H1 (cell line): ENCODE measurements around the gene SLC35F1. TPM values are rescaled to one million over a fixed set of nuclear protein-coding genes. Genes with fewer than 3 reads are reported as not detected.

Experiments
- CTCF ChIA-PET: fragments of 300-600 bp; sonication (Branson Sonifier 250); formaldehyde crosslinking; loops from one replicate; lab custom pipeline; 2021; ENCODE audit not compliant: partially characterized antibody; lab: Charles Lee
- POLR2A ChIA-PET: fragments of 300-600 bp; sonication (Branson Sonifier 250); formaldehyde crosslinking; loops from one replicate; lab custom pipeline; 2021; ENCODE audit warnings: inconsistent platforms; ENCODE audit not compliant: partially characterized antibody; lab: Charles Lee
- DNase-seq, 2 experiments: peaks; one replicate each; pipeline versions ENCODE4 v3.0.0 to v3.0.0-alpha.2; 2010 to 2022; ENCODE audit warnings: low spot score in 2 of 2, low read depth in 1 of 2, mixed read lengths in 1 of 2
- FAIRE-seq: peaks from 2 replicates; lab custom pipeline; 2011; peaks lifted over from hg19 to GRCh38; lab: Jason Lieb, UNC
- H2AFZ ChIP-seq: 2 replicates; pipeline ENCODE4 v1.8.1; 2012; ENCODE audit warnings: low read length, inconsistent platforms
- H2AK5ac ChIP-seq: 2 replicates; pipeline ENCODE4 v1.6.1; 2013; ENCODE audit warnings: low read depth, low read length
- H2BK120ac ChIP-seq: replicated peaks from 2 replicates; pipeline ENCODE3; 2013; ENCODE audit warnings: low read depth, low read length, inconsistent platforms
- H2BK12ac ChIP-seq: 2 replicates; pipeline ENCODE4 v1.6.1; 2013; ENCODE audit warnings: low read depth, low read length
- H2BK15ac ChIP-seq: 2 replicates; pipeline ENCODE4 v1.6.1; 2013; ENCODE audit warnings: low read length
- H2BK20ac ChIP-seq: 2 replicates; pipeline ENCODE4 v1.6.1; 2013; ENCODE audit warnings: low read length
- H2BK5ac ChIP-seq: 2 replicates; pipeline ENCODE4 v1.6.1; 2013; ENCODE audit warnings: low read depth, low read length
- H3K14ac ChIP-seq: 2 replicates; pipeline ENCODE4 v1.6.1; 2013; ENCODE audit warnings: inconsistent platforms; ENCODE audit not compliant: insufficient read length
- H3K18ac ChIP-seq: 2 replicates; pipeline ENCODE4 v1.6.1; 2013; ENCODE audit warnings: low read length; ENCODE audit errors: extremely low read depth
- H3K23ac ChIP-seq: 2 replicates; pipeline ENCODE4 v1.6.1; 2013; ENCODE audit warnings: inconsistent platforms; ENCODE audit not compliant: insufficient read length
- H3K23me2 ChIP-seq: 2 replicates; pipeline ENCODE4 v1.6.1; 2013; ENCODE audit warnings: low read depth, low read length
- H3K27ac ChIP-seq: 2 replicates; pipeline ENCODE4 v1.6.1; 2011; ENCODE audit warnings: low read depth, low read length, inconsistent platforms
- H3K27me3 ChIP-seq, 4 experiments: replicated peaks in 1 of 4; 1 replicate in 1 of 4; 2 replicates in 3 of 4; pipeline versions ENCODE4 v1.6.1 to v1.8.1; 2011 to 2013; ENCODE audit warnings: low read length in 3 of 4, mild to moderate bottlenecking in 3 of 4, inconsistent platforms in 2 of 4, mixed read lengths in 2 of 4, moderate library complexity in 1 of 4; ENCODE audit not compliant: control insufficient read depth in 3 of 4, insufficient read depth in 3 of 4; ENCODE audit errors: extremely low read depth in 1 of 4
- H3K36me3 ChIP-seq, 4 experiments: 2 replicates each; pipeline versions ENCODE4 v1.6.1 to v1.8.1; 2011 to 2013; ENCODE audit warnings: mild to moderate bottlenecking in 4 of 4, low read length in 3 of 4, moderate library complexity in 2 of 4, control low read depth in 1 of 4, inconsistent platforms in 1 of 4; ENCODE audit not compliant: insufficient read depth in 4 of 4, control insufficient read depth in 2 of 4
- H3K4ac ChIP-seq: replicated peaks from 2 replicates; pipeline ENCODE3; 2013; ENCODE audit warnings: low read length, low read depth, mixed read lengths, inconsistent platforms; ENCODE audit not compliant: insufficient read length
- H3K4me1 ChIP-seq, 4 experiments: replicated peaks in 1 of 4; 1 replicate in 1 of 4; 2 replicates in 3 of 4; pipeline versions ENCODE4 v1.6.1 to v1.8.1; 2011 to 2013; ENCODE audit warnings: low read length in 3 of 4, inconsistent platforms in 2 of 4, mixed read lengths in 1 of 4; ENCODE audit not compliant: insufficient read depth in 4 of 4, control insufficient read depth in 3 of 4
- H3K4me2 ChIP-seq, 2 experiments: 2 replicates each; pipeline versions ENCODE4 v1.6.1 to v1.8.1; 2011 to 2013; ENCODE audit warnings: low read depth in 2 of 2, low read length in 2 of 2, control low read depth in 1 of 2, inconsistent platforms in 1 of 2, mild to moderate bottlenecking in 1 of 2; ENCODE audit not compliant: insufficient read depth in 1 of 2
- H3K4me3 ChIP-seq, 4 experiments: fragments of 200-600, 300-600 bp in 1 of 4; sonication (generic), shearing (Covaris generic), sonication (Bioruptor Twin) in 1 of 4; 2 replicates each; pipeline versions ENCODE4 v1.5.1 to v1.8.1; 2011 to 2016; ENCODE audit warnings: low read length in 4 of 4, low read depth in 3 of 4, control low read depth in 2 of 4, inconsistent platforms in 2 of 4, mild to moderate bottlenecking in 2 of 4, mixed read lengths in 1 of 4, moderate library complexity in 1 of 4; ENCODE audit not compliant: insufficient read depth in 2 of 4; ENCODE audit errors: extremely low read depth in 1 of 4
- H3K56ac ChIP-seq: replicated peaks from 2 replicates; pipeline ENCODE3; 2013; ENCODE audit warnings: low read depth, mild to moderate bottlenecking, mixed read lengths, low read length, inconsistent platforms; ENCODE audit not compliant: insufficient read length
- H3K79me1 ChIP-seq: 2 replicates; pipeline ENCODE4 v1.6.1; 2013; ENCODE audit warnings: low read depth, low read length, control low read depth
- H3K79me2 ChIP-seq, 2 experiments: 2 replicates each; pipeline versions ENCODE4 v1.6.1 to v1.8.1; 2012 to 2013; ENCODE audit warnings: low read length in 2 of 2, mild to moderate bottlenecking in 2 of 2, inconsistent platforms in 1 of 2; ENCODE audit not compliant: insufficient read depth in 2 of 2, control insufficient read depth in 1 of 2
- H3K9ac ChIP-seq, 4 experiments: replicated peaks in 1 of 4; 1 replicate in 1 of 4; 2 replicates in 3 of 4; pipeline versions ENCODE4 v1.6.1 to v1.8.1; 2011 to 2013; ENCODE audit warnings: low read depth in 3 of 4, low read length in 3 of 4, control low read depth in 2 of 4, mild to moderate bottlenecking in 2 of 4, moderate library complexity in 2 of 4, inconsistent platforms in 1 of 4; ENCODE audit errors: extremely low read depth in 1 of 4
- H3K9me3 ChIP-seq, 2 experiments: 2 replicates each; pipeline versions ENCODE4 v1.6.1 to v1.8.1; 2012 to 2013; ENCODE audit warnings: mild to moderate bottlenecking in 2 of 2, moderate library complexity in 2 of 2, control low read depth in 1 of 2, inconsistent platforms in 1 of 2, low read depth in 1 of 2, low read length in 1 of 2, mixed read lengths in 1 of 2; ENCODE audit not compliant: insufficient read depth in 2 of 2
- H4K20me1 ChIP-seq, 2 experiments: replicated peaks in 1 of 2; 2 replicates each; pipeline versions ENCODE3 to v1.8.1; 2011 to 2013; ENCODE audit warnings: inconsistent platforms in 2 of 2, low read length in 2 of 2, mild to moderate bottlenecking in 1 of 2; ENCODE audit not compliant: insufficient read depth in 2 of 2, control insufficient read depth in 1 of 2
- H4K5ac ChIP-seq: 2 replicates; pipeline ENCODE4 v1.6.1; 2013; ENCODE audit warnings: low read length, low read depth, mixed read lengths, inconsistent platforms; ENCODE audit not compliant: insufficient read length
- H4K8ac ChIP-seq: 2 replicates; pipeline ENCODE4 v1.8.0; 2013; ENCODE audit warnings: mild to moderate bottlenecking, moderate library complexity, low read length, inconsistent platforms; ENCODE audit not compliant: insufficient read depth; ENCODE audit errors: extremely low read depth
- H4K91ac ChIP-seq: replicated peaks from 2 replicates; pipeline ENCODE3; 2013; ENCODE audit warnings: low read length, mixed read lengths, inconsistent platforms; ENCODE audit not compliant: insufficient read length
- ATF2 ChIP-seq: IDR thresholded peaks from 2 replicates; pipeline ENCODE4 v1.6.1; 2012; ENCODE audit warnings: low read length, inconsistent platforms
- CEBPB ChIP-seq: IDR thresholded peaks from 2 replicates; pipeline ENCODE4 v1.6.1; 2012; ENCODE audit warnings: low read depth, low read length
- CREB1 ChIP-seq: IDR thresholded peaks from 2 replicates; pipeline ENCODE4 v1.6.1; 2012; ENCODE audit warnings: inconsistent platforms
- CTBP2 ChIP-seq: IDR thresholded peaks from 2 replicates; pipeline ENCODE4 v1.7.0; 2011; ENCODE audit warnings: borderline replicate concordance, mild to moderate bottlenecking, moderate library complexity, mixed read lengths, low read length; ENCODE audit not compliant: insufficient read depth, insufficient read length
- JUN ChIP-seq: IDR thresholded peaks from 2 replicates; pipeline ENCODE4 v1.6.1; 2011; ENCODE audit warnings: low read depth, mild to moderate bottlenecking, improper control_type of control experiment, low read length
- KDM4A ChIP-seq: IDR thresholded peaks from one replicate; pipeline ENCODE4 v1.7.1; 2012; ENCODE audit warnings: low read depth, mild to moderate bottlenecking, moderate library complexity, low read length, inconsistent platforms; ENCODE audit not compliant: severe bottlenecking
- KDM5A ChIP-seq: fragments of 200-600 bp; IDR thresholded peaks from 2 replicates; pipeline ENCODE4 v1.7.1; 2012; ENCODE audit warnings: mild to moderate bottlenecking, low read length, inconsistent platforms, mixed read lengths
- RNF2 ChIP-seq: fragments of 200-900, 300-1000 bp; sonication (generic); IDR thresholded peaks from 2 replicates; pipeline ENCODE4 v1.7.1; 2016; ENCODE audit warnings: borderline replicate concordance, low read depth, mild to moderate bottlenecking, antibody characterized with exemption, low read length; ENCODE audit not compliant: poor library complexity, severe bottlenecking; ENCODE audit errors: missing control alignments
- SP4 ChIP-seq: IDR thresholded peaks from 2 replicates; pipeline ENCODE4 v1.6.1; 2012; ENCODE audit warnings: low read length, inconsistent platforms
- SUZ12 ChIP-seq: fragments of 200-600 bp; sonication (generic); IDR thresholded peaks from 2 replicates; pipeline ENCODE4 v1.6.1; 2012; ENCODE audit warnings: mild to moderate bottlenecking, inconsistent platforms, low read length, moderate library complexity, mixed read lengths
- YY1 ChIP-seq: IDR thresholded peaks from 2 replicates; pipeline ENCODE4 v1.6.1; 2011; ENCODE audit warnings: low read depth, mild to moderate bottlenecking, low read length
- whole genome bisulfite sequencing, 2 experiments: shearing (Covaris generic) in 1 of 2; methylation state at CpG; one replicate each; pipeline versions ENCODE4 v1.1.6 to v1.1.7; 2013 to 2015; ENCODE audit warnings: low lambda C conversion rate in 2 of 2, mixed read lengths in 2 of 2, inconsistent platforms in 1 of 2, low coverage in 1 of 2, missing lambda C conversion rate in 1 of 2; ENCODE audit not compliant: insufficient replicate concordance in 2 of 2, insufficient coverage in 1 of 2, insufficient read length in 1 of 2; ENCODE audit errors: extremely low coverage in 1 of 2, missing lambda C conversion rate in 1 of 2; 5-methylcytosine and 5-hydroxymethylcytosine counted together
- polyA plus RNA-seq, 7 experiments: library from polyadenylated mRNA; depleted of rRNA in 3 of 7; stranded (reverse) in 5 of 7; unstranded in 2 of 7; fragments of >200 nt in 5 of 7; fragments of 200-250 nt in 2 of 7; gene quantifications; 1 replicate in 5 of 7; 2 replicates in 1 of 7; 4 replicates in 1 of 7; pipeline versions ENCODE4 v1.2.1 to v1.2.3, GENCODE V29; 2011 to 2013; ENCODE audit warnings: missing spikeins in 2 of 7, mixed read lengths in 2 of 7
- total RNA-seq: library from RNA; stranded (reverse); fragmentation: NEBNext Ultra II Directional; extraction: Animal tissue kit (Norgen Biotek cat#: 25700); gene quantifications from 2 replicates; pipeline ENCODE4 v1.2.1, GENCODE V29; 2021

The SLC35F1 gene
- total and polyA plus RNA-seq, 2 of the 8 experiments (the other 6 are each of a cell fraction or from before 2014, with no cell fraction given): 7.0 to 10.0 TPM

- Histone ChIP-seq H3K56ac (no peak overlapping the region), H3K23me2 (peaks cover 2% of the 10 kb centered on the region; the same call in 1 of the 2 replicates), H3K4ac (no peak overlapping the region), H3K79me2 (no peaks in the 10 kb centered on the region), H4K91ac (no peak overlapping the region), H2BK15ac (no peak overlapping the region), H3K9ac (peak overlapping the region in 1 of 4 experiments; percentile 51; a peak in 2 of 7 replicates), H2BK20ac (no peak overlapping the region), H2AK5ac (no peak overlapping the region), H2BK120ac (no peak overlapping the region), H3K9me3 (no peaks in the 10 kb centered on the region), H3K36me3 (no peaks in the 10 kb centered on the region), H2BK12ac (peak overlapping the region; percentile 97; the same call in 1 of the 2 replicates), H4K20me1 (no peaks in the 10 kb centered on the region), H2AFZ (no peak overlapping the region; the same call in 1 of the 2 replicates), H3K79me1 (no peaks in the 10 kb centered on the region), H3K27ac (no peak overlapping the region), H2BK5ac (no peak overlapping the region), H3K27me3 (no peaks in the 10 kb centered on the region), H3K4me2 (peak overlapping the region in 1 of 2 experiments; percentile 50; a peak in 2 of 4 replicates), H3K14ac (no peak overlapping the region), H3K4me1 (peaks cover 0 to 9% (median 4%) of the 10 kb centered on the region in 4 experiments; a peak in 5 of 7 replicates), H3K23ac (no peak overlapping the region), H4K8ac (no peak overlapping the region), H3K18ac (no peak overlapping the region), H3K4me3 (no peak overlapping the region), H4K5ac (no peak overlapping the region)
- FAIRE-seq (peak; percentile 76), DNase-seq (peak in 1 of 2 experiments; percentile 19)
- CTCF ChIA-PET: interaction anchor here (1.0 to 1.2 kb wide), 3 partner anchors 15 to 256 kb away, joined by 3 to 6 read pairs (median 4); no protein-coding TSS in a partner anchor
- WGBS, 2 experiments: 70% methylated on average over 5 of the region's 5 CpGs; no CpG with 5 or more reads in 1 of the 2 experiments
- POLR2A ChIA-PET: interaction anchor here (1.7 kb wide), 1 partner anchor 10 kb away, joined by 5 read pairs; no protein-coding TSS in a partner anchor
- TF ChIP-seq CREB1 (no peak), CEBPB (peak; percentile 44; the same call in 1 of the 2 replicates), KDM4A (no peak), YY1 (no peak), SUZ12 (no peak), KDM5A (no peak), ATF2 (no peak), CTBP2 (no peak), RNF2 (no peak), JUN (no peak), SP4 (no peak)
Observed at GRCh38 chr6:118324116-118324515, 417.1 kb downstream of the SLC35F1 start.
